Prostate gland (tissue), 2 donors: ENCODE results near the gene F7. TPM values are rescaled to one million over a fixed set of nuclear protein-coding genes. Genes with fewer than 3 reads are reported as not detected.

ENCODE experiments used
- DNase-seq: peaks from one replicate; pipeline ENCODE4 v3.0.0-alpha.2; 2019; ENCODE audit warnings: low spot score
- H3K27ac ChIP-seq, 2 donors: fragments of 200-600 bp; sonication (generic); 2 replicates each; pipeline ENCODE4 v1.5.1; 2017 to 2019
- H3K27me3 ChIP-seq: fragments of 200-600 bp; sonication (generic); replicated peaks from 2 replicates; pipeline ENCODE4 v1.5.1; 2019; ENCODE audit not compliant: insufficient read depth
- H3K36me3 ChIP-seq, 2 donors: fragments of 200-600 bp; sonication (generic); 1 replicate in 1 of 2; 2 replicates in 1 of 2; pipeline versions ENCODE4 v1.5.1 to v1.8.1; 2017 to 2019
- H3K4me1 ChIP-seq: fragments of 200-600 bp; sonication (generic); replicated peaks from 2 replicates; pipeline ENCODE4 v1.5.1; 2019
- H3K4me3 ChIP-seq, 2 donors: fragments of 200-600 bp; sonication (generic); 2 replicates each; pipeline ENCODE4 v1.5.1; 2017 to 2019
- H3K9me3 ChIP-seq: fragments of 200-600 bp; sonication (generic); 2 replicates; pipeline ENCODE4 v1.5.1; 2017
- CTCF ChIP-seq, 4 experiments: fragments of 200-600 bp in 2 of 4; fragments of 450-650 bp in 2 of 4; sonication (generic) in 2 of 4; IDR thresholded peaks; 1 replicate in 3 of 4; 2 replicates in 1 of 4; pipeline ENCODE4 v1.5.1; 2016 to 2019; ENCODE audit warnings: antibody characterized with exemption in 4 of 4, mild to moderate bottlenecking in 2 of 4, moderate library complexity in 2 of 4
- POLR2A ChIP-seq: fragments of 450-650 bp; IDR thresholded peaks from one replicate; pipeline ENCODE4 v1.6.1; 2016; ENCODE audit warnings: antibody characterized with exemption, mild to moderate bottlenecking
- POLR2AphosphoS5 ChIP-seq: sonication (generic); formaldehyde crosslinking; IDR thresholded peaks from one replicate; pipeline ENCODE4 v1.6.1; 2017; ENCODE audit warnings: antibody characterized with exemption
- WGBS: methylation state at CpG from one replicate; pipeline ENCODE4 v1.1.5; 2018; 5-methylcytosine and 5-hydroxymethylcytosine counted together
- intact Hi-C: fragments of 100-400 bp; cut with DNase I; formaldehyde crosslinking; loops from one replicate; pipeline ENCODE4 v1.14.2; 2022
- total RNA-seq, 2 donors: library from RNA; depleted of rRNA; stranded (reverse); fragments of >200 nt; gene quantifications; one replicate each; pipeline ENCODE4 v1.1.0, GENCODE V29; 2016

F7 gene
- total RNA-seq, 2 donors from 2014 or later, result 2.7 TPM; not detected in 1

GRCh38 chr13:113058988-113059850 is 46.4 kb upstream of the F7 start:
- intact Hi-C loops, result no loop called here
- no peak for DNase-seq
- Histone ChIP-seq H3K27ac (no peak overlapping the region), H3K36me3 (no peaks in the 10 kb centered on the region), H3K4me3 (no peak overlapping the region), H3K4me1 (no peaks in the 10 kb centered on the region), H3K9me3 (no peaks in the 10 kb centered on the region), H3K27me3 (no peaks in the 10 kb centered on the region)
- 93% methylated on average over 22 of the region's 22 CpGs for WGBS
- TF ChIP-seq POLR2A, result no peak
- TF ChIP-seq CTCF (IDR thresholded peaks at IDR 0.05), result no peak
- no peak for TF ChIP-seq POLR2AphosphoS5

GRCh38 chr13:113059891-113060290 is 45.7 kb upstream of the F7 start:
- Histone ChIP-seq H3K27me3 (no peaks in the 10 kb centered on the region), H3K27ac (no peak overlapping the region), H3K4me3 (no peak overlapping the region), H3K36me3 (no peaks in the 10 kb centered on the region), H3K9me3 (no peaks in the 10 kb centered on the region), H3K4me1 (no peaks in the 10 kb centered on the region)
- 83% methylated on average over 15 of the region's 15 CpGs for WGBS
- no peak for DNase-seq
- intact Hi-C loops, result no loop called here
- no peak for TF ChIP-seq CTCF (IDR thresholded peaks at IDR 0.05)
- no peak for TF ChIP-seq POLR2AphosphoS5
- TF ChIP-seq POLR2A, result no peak

DNA sequence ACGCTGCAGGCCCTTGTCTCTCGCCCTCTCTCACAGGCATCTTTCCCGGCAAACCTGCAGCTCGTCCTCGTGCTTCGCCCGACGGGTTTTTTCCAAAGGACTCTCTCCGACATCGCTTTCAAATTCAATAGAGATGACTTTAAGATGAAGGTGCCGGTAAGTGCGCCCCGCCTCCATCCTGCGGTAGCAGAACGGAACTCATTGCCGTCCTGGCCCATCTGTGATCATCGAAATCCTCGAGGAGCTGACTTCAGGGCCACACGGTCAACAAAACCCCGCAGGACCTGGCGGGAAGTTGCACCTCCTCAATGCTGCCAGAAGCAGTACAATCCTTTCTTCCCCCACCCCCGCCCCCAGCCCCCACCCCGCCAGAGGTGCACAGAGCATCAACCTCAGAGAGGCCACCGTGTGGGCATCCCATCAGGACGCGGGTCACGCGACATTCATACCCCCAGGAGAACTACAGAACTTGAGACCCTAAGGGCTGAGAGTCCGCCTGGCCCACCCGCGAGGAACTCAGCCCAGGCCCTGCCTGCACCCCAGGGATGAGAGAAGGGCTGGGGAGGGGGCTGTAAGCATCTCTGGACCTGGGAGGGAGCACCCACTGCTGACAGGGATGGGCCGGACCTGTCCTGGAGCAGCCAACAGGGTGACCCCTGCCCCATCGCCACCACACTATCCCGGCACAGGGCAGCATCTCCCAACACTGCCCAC is 44.9 kb upstream of the F7 start:
- H3K9me3 ChIP-seq, result no peaks in the 10 kb centered on the region
- DNase-seq, result no peak
- H3K27ac ChIP-seq, result no peak overlapping the region
- H3K27me3 ChIP-seq, result no peaks in the 10 kb centered on the region
- TF ChIP-seq POLR2A (no peak), CTCF (IDR thresholded peaks at IDR 0.05) (no peak), POLR2AphosphoS5 (no peak)
- intact Hi-C loops, result no loop called here
- H3K36me3 ChIP-seq, result no peaks in the 10 kb centered on the region
- H3K4me1 ChIP-seq, result no peaks in the 10 kb centered on the region
- no peak overlapping the region for H3K4me3 ChIP-seq
- 88% methylated on average over 34 of the region's 34 CpGs for WGBS

- Histone ChIP-seq H3K9me3 (no peaks in the 10 kb centered on the region), H3K27ac (no peak overlapping the region), H3K4me1 (no peaks in the 10 kb centered on the region), H3K27me3 (no peaks in the 10 kb centered on the region), H3K36me3 (no peaks in the 10 kb centered on the region), H3K4me3 (no peak overlapping the region)
- DNase-seq, result no peak
- intact Hi-C loops, result no loop called here
- TF ChIP-seq CTCF (IDR thresholded peaks at IDR 0.05), result no peak
- no peak for TF ChIP-seq POLR2AphosphoS5
- TF ChIP-seq POLR2A, result no peak
- WGBS, result 94% methylated on average over 9 of the region's 9 CpGs
Measured at GRCh38 chr13:113061271-113061625, 44.3 kb upstream of the F7 start.
